H9 (cell line): ENCODE results near the gene BACE1-AS. TPM values are rescaled to one million over a fixed set of nuclear protein-coding genes. Genes with fewer than 3 reads are reported as not detected.

Experiments
- DNase-seq: peaks from one replicate; pipeline ENCODE4 v3.0.0-alpha.2; 2017
- H2AFZ ChIP-seq: one replicate; pipeline ENCODE4 v1.6.1; 2013; ENCODE audit warnings: mild to moderate bottlenecking, low read length, control low read depth, moderate library complexity
- H2AK5ac ChIP-seq: 2 replicates; pipeline ENCODE4 v1.6.1; 2013; ENCODE audit warnings: low read length, control low read depth, mixed read lengths; ENCODE audit not compliant: insufficient read length
- H2BK120ac ChIP-seq: one replicate; pipeline ENCODE4 v1.6.1; 2013; ENCODE audit warnings: low read depth, mild to moderate bottlenecking, low read length, control low read depth, inconsistent platforms; ENCODE audit not compliant: poor library complexity, severe bottlenecking
- H2BK12ac ChIP-seq: 2 replicates; pipeline ENCODE4 v1.6.1; 2013; ENCODE audit warnings: low read length, control low read depth, mixed read lengths, low read depth; ENCODE audit not compliant: insufficient read length
- H2BK15ac ChIP-seq: 2 replicates; pipeline ENCODE4 v1.6.1; 2013; ENCODE audit warnings: low read depth, low read length, control low read depth
- H2BK20ac ChIP-seq: one replicate; pipeline ENCODE4 v1.6.1; 2013; ENCODE audit warnings: low read depth, mild to moderate bottlenecking, low read length, control low read depth, inconsistent platforms; ENCODE audit not compliant: poor library complexity, severe bottlenecking
- H2BK5ac ChIP-seq: 2 replicates; pipeline ENCODE4 v1.6.1; 2013; ENCODE audit warnings: low read length, control low read depth, mixed read lengths; ENCODE audit not compliant: insufficient read length
- H3K14ac ChIP-seq: 2 replicates; pipeline ENCODE4 v1.6.1; 2013; ENCODE audit warnings: low read length, control low read depth; ENCODE audit not compliant: insufficient read depth
- H3K18ac ChIP-seq: 2 replicates; pipeline ENCODE4 v1.6.1; 2013; ENCODE audit warnings: low read depth, mild to moderate bottlenecking, mixed read lengths, low read length, control low read depth; ENCODE audit not compliant: insufficient read length
- H3K23ac ChIP-seq: 2 replicates; pipeline ENCODE4 v1.6.1; 2013; ENCODE audit warnings: low read length, control low read depth, mixed read lengths, low read depth; ENCODE audit not compliant: insufficient read length
- H3K23me2 ChIP-seq: 2 replicates; pipeline ENCODE4 v1.6.1; 2013; ENCODE audit warnings: low read depth, mild to moderate bottlenecking, mixed read lengths, low read length, control low read depth; ENCODE audit not compliant: insufficient read length, poor library complexity, severe bottlenecking
- H3K27ac ChIP-seq: 2 replicates; pipeline ENCODE4 v1.5.1; 2013; ENCODE audit warnings: low read length, control low read depth, mixed read lengths, low read depth; ENCODE audit not compliant: insufficient read length
- H3K27me3 ChIP-seq: 2 replicates; pipeline ENCODE4 v1.6.1; 2013; ENCODE audit warnings: low read length, control low read depth, inconsistent platforms; ENCODE audit not compliant: insufficient read depth
- H3K4ac ChIP-seq: 2 replicates; pipeline ENCODE4 v1.6.1; 2013; ENCODE audit warnings: low read depth, mild to moderate bottlenecking, control low read depth, inconsistent platforms, low read length, moderate library complexity
- H3K4me1 ChIP-seq: 2 replicates; pipeline ENCODE4 v1.6.1; 2013; ENCODE audit warnings: low read length, control low read depth, inconsistent platforms; ENCODE audit not compliant: insufficient read depth
- H3K4me2 ChIP-seq: 2 replicates; pipeline ENCODE4 v1.6.1; 2013; ENCODE audit warnings: low read length, control low read depth, mixed read lengths; ENCODE audit not compliant: insufficient read length, insufficient read depth
- H3K56ac ChIP-seq: 2 replicates; pipeline ENCODE4 v1.6.1; 2013; ENCODE audit warnings: low read depth, mild to moderate bottlenecking, mixed read lengths, low read length, control low read depth; ENCODE audit not compliant: insufficient read length
- H3K79me1 ChIP-seq: 2 replicates; pipeline ENCODE4 v1.6.1; 2013; ENCODE audit warnings: low read depth, mild to moderate bottlenecking, moderate library complexity, low read length, control low read depth, inconsistent platforms; ENCODE audit not compliant: insufficient read depth, poor library complexity, severe bottlenecking
- H3K79me2 ChIP-seq: 2 replicates; pipeline ENCODE4 v1.6.1; 2013; ENCODE audit warnings: low read length, control low read depth, inconsistent platforms; ENCODE audit not compliant: insufficient read depth
- H3K9ac ChIP-seq: 2 replicates; pipeline ENCODE4 v1.6.1; 2013; ENCODE audit warnings: low read length, control low read depth, mixed read lengths; ENCODE audit not compliant: insufficient read length; ENCODE audit errors: extremely low read depth
- H3K9me3 ChIP-seq: one replicate; pipeline ENCODE4 v1.6.1; 2013; ENCODE audit warnings: low read depth, low read length, inconsistent platforms; ENCODE audit not compliant: control insufficient read depth
- H3T11ph ChIP-seq: one replicate; pipeline ENCODE4 v1.6.1; 2013; ENCODE audit warnings: mild to moderate bottlenecking, low read length, control low read depth, inconsistent platforms
- H4K20me1 ChIP-seq: one replicate; pipeline ENCODE4 v1.6.1; 2013; ENCODE audit not compliant: control insufficient read depth, insufficient read length, insufficient read depth
- H4K5ac ChIP-seq: 2 replicates; pipeline ENCODE4 v1.6.1; 2013; ENCODE audit warnings: low read depth, mild to moderate bottlenecking, mixed read lengths, low read length, control low read depth; ENCODE audit not compliant: insufficient read length
- H4K8ac ChIP-seq: replicated peaks from 2 replicates; pipeline ENCODE4 v1.6.1; 2013; ENCODE audit warnings: low read length, control low read depth, mixed read lengths, low read depth; ENCODE audit not compliant: insufficient read length
- H4K91ac ChIP-seq: 2 replicates; pipeline ENCODE4 v1.6.1; 2013; ENCODE audit warnings: low read depth, mild to moderate bottlenecking, moderate library complexity, mixed read lengths, low read length, control low read depth; ENCODE audit not compliant: insufficient read length
- H3K27ac Mint-ChIP-seq, 3 experiments: 2 replicates in 2 of 3; 3 replicates in 1 of 3; pipeline ENCODE4 v1.8.0; 2020 to 2021; ENCODE audit warnings: mixed read lengths in 3 of 3, mild to moderate bottlenecking in 1 of 3, moderate library complexity in 1 of 3
- H3K27me3 Mint-ChIP-seq: 2 replicates; pipeline ENCODE4 v1.8.0; 2021; ENCODE audit warnings: low read depth, mild to moderate bottlenecking, moderate library complexity, mixed read lengths
- H3K36me3 Mint-ChIP-seq, 3 experiments: 2 replicates in 2 of 3; 3 replicates in 1 of 3; pipeline ENCODE4 v1.8.0; 2020 to 2021; ENCODE audit warnings: low read depth in 3 of 3, mixed read lengths in 3 of 3; ENCODE audit not compliant: insufficient read depth in 1 of 3
- H3K4me1 Mint-ChIP-seq, 2 experiments: 2 replicates each; pipeline ENCODE4 v1.8.0; 2020; ENCODE audit warnings: mixed read lengths in 2 of 2
- H3K4me3 Mint-ChIP-seq, 2 experiments: 2 replicates in 1 of 2; 3 replicates in 1 of 2; pipeline ENCODE4 v1.8.0; 2020 to 2021; ENCODE audit warnings: mild to moderate bottlenecking in 2 of 2, mixed read lengths in 2 of 2, moderate library complexity in 1 of 2
- H3K9me3 Mint-ChIP-seq, 2 experiments: 2 replicates in 1 of 2; 3 replicates in 1 of 2; pipeline ENCODE4 v1.8.0; 2020; ENCODE audit warnings: mild to moderate bottlenecking in 2 of 2, mixed read lengths in 2 of 2, moderate library complexity in 1 of 2
- WGBS: extraction: QIAGEN DNeasy Blood & Tissue Kit; methylation state at CpG from one replicate; pipeline ENCODE4 v1.1.7; 2013; ENCODE audit warnings: missing lambda C conversion rate, low lambda C conversion rate, mixed read lengths; ENCODE audit not compliant: insufficient read length; ENCODE audit errors: extremely low coverage; 5-methylcytosine and 5-hydroxymethylcytosine counted together
- total RNA-seq: library from RNA; stranded (reverse); gene quantifications from 2 replicates; pipeline ENCODE4 v1.2.1, GENCODE V29; 2021
- TF ChIP-seq, protein P1 (sequence below): fragments of 200-600 bp; sonication (generic); conservative IDR thresholded peaks from 3 replicates; pipeline ENCODE4 v1.8.0; 2021; ENCODE audit warnings: antibody characterized with exemption, mild to moderate bottlenecking

Gene BACE1-AS
- total RNA-seq, 1 experiment from 2014 or later, result 9.9 TPM

DNA sequence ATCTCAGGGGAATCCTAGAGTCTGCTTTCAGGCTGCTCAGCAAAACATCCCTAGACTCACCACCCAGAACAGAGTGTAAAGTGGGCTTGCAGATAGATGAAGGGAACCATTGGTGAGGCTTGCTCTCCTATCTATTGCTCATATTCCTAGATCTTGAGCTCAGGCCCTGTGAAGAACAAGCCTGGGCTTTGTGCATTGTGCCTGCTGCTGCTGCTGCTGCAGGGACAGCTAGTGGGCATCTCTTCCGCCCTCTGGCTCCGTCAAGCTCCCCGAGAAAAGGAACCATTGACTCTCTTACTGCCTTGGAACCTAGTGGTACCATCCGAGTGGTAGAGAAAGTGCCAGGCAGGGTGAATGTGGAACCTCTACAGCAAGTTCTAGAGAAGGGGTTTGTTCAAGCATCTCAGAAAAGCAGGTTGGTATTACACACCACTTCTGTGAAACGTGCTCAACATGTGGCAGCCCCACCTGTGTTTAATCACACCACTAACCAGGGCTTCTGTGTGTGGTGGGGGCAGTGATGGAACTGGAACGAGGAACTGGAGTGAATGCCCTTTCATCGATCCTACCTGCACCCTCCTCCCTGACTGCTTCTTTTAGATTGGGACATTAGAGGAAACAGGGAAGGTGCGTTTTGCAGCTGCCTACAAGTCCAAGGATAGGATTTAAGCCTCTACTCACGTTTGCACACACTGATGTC is 4.4 kb downstream of the BACE1-AS start:
- H4K20me1 ChIP-seq, result no peaks in the 10 kb centered on the region
- no peak for DNase-seq
- H2BK20ac ChIP-seq, result no peak overlapping the region
- H4K91ac ChIP-seq, result no peak overlapping the region
- no peak overlapping the region for H2BK12ac ChIP-seq
- no peak overlapping the region for H3K27ac ChIP-seq
- H3K4me2 ChIP-seq, result no peak overlapping the region
- no peak overlapping the region for H3K23ac ChIP-seq
- H3K23me2 ChIP-seq, result no peaks in the 10 kb centered on the region
- no peaks in the 10 kb centered on the region for H3K9me3 ChIP-seq
- peaks cover 15 to 16% of the 10 kb centered on the region in 2 experiments for H3K4me1 Mint-ChIP-seq
- no peak overlapping the region for H3K4ac ChIP-seq
- H3K4me1 ChIP-seq, result peaks cover 4% of the 10 kb centered on the region; the same call in 1 of the 2 replicates
- no peak overlapping the region for H3K18ac ChIP-seq
- H3K79me1 ChIP-seq, result no peaks in the 10 kb centered on the region
- no peak overlapping the region for H2AK5ac ChIP-seq
- H3K27me3 ChIP-seq, result no peaks in the 10 kb centered on the region
- H3K4me3 Mint-ChIP-seq, result no peak overlapping the region
- no peak overlapping the region for H4K8ac ChIP-seq
- peak overlapping the region in 1 of 3 experiments; percentile 3; a peak in 1 of 7 replicates for H3K27ac Mint-ChIP-seq
- no peak overlapping the region for H4K5ac ChIP-seq
- H2BK5ac ChIP-seq, result no peak overlapping the region
- H3K9me3 Mint-ChIP-seq, result no peaks in the 10 kb centered on the region
- no peak overlapping the region for H2BK15ac ChIP-seq
- no peaks in the 10 kb centered on the region; the same call in 1 of the 2 replicates for H3K27me3 Mint-ChIP-seq
- TF ChIP-seq, protein P1, sequence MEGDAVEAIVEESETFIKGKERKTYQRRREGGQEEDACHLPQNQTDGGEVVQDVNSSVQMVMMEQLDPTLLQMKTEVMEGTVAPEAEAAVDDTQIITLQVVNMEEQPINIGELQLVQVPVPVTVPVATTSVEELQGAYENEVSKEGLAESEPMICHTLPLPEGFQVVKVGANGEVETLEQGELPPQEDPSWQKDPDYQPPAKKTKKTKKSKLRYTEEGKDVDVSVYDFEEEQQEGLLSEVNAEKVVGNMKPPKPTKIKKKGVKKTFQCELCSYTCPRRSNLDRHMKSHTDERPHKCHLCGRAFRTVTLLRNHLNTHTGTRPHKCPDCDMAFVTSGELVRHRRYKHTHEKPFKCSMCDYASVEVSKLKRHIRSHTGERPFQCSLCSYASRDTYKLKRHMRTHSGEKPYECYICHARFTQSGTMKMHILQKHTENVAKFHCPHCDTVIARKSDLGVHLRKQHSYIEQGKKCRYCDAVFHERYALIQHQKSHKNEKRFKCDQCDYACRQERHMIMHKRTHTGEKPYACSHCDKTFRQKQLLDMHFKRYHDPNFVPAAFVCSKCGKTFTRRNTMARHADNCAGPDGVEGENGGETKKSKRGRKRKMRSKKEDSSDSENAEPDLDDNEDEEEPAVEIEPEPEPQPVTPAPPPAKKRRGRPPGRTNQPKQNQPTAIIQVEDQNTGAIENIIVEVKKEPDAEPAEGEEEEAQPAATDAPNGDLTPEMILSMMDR, result no peak
- H3K9ac ChIP-seq, result no peak overlapping the region
- H3T11ph ChIP-seq, result no peak overlapping the region
- no peaks in the 10 kb centered on the region for H3K79me2 ChIP-seq
- peaks cover under 1 to 24% (median 21%) of the 10 kb centered on the region in 3 experiments; a peak in 5 of 7 replicates for H3K36me3 Mint-ChIP-seq
- H2BK120ac ChIP-seq, result no peak overlapping the region
- no peak overlapping the region for H3K56ac ChIP-seq
- no peak overlapping the region for H2AFZ ChIP-seq
- no peak overlapping the region for H3K14ac ChIP-seq
- WGBS, result no CpG with 5 or more reads among the region's 9 CpGs
